ENCODE measurements around the gene KIF6. TPM values are rescaled to one million over a fixed set of nuclear protein-coding genes. Genes with fewer than 3 reads are reported as not detected.

KIF6 gene
- total RNA-seq, 2 experiments from 2014 or later: not detected

GRCh38 chr6:39464067-39464466 lies 261.1 kb downstream of the KIF6 start:
- Mint-ChIP-seq H3K9me3 (peaks cover 5% of the 10 kb centered on the region), H3K4me3 (no peak overlapping the region), H3K4me1 (ENCODE audit: low read depth) (no peaks in the 10 kb centered on the region), H3K27me3 (peaks cover 9% of the 10 kb centered on the region), H3K27ac (no peak overlapping the region), H3K36me3 (ENCODE audit: low read depth) (no peaks in the 10 kb centered on the region)
- Histone ChIP-seq H3K36me3 (ENCODE audit: insufficient read depth, low read length) (no peaks in the 10 kb centered on the region), H3K4me3 (ENCODE audit: low read length) (no peak overlapping the region), H3K4me1 (ENCODE audit: insufficient read depth, low read length) (no peaks in the 10 kb centered on the region), H3K27ac (ENCODE audit: low read depth in 1 of 2, low read length in 2 of 2) (no peak overlapping the region), H3K9me3 (ENCODE audit: control insufficient read depth in 1 of 2, insufficient read depth in 1 of 2, low read length in 2 of 2) (peaks cover 0 to 11% of the 10 kb centered on the region in 2 experiments), H3K27me3 (ENCODE audit: control insufficient read depth in 1 of 2, insufficient read depth in 2 of 2, low read length in 2 of 2) (no peaks in the 10 kb centered on the region)
- no peak for DNase-seq
- no peak for ATAC-seq (ENCODE audit: poor library complexity)
- ChIA-PET POLR2A (no interaction called here), CTCF (no interaction called here)
- no peak for TF ChIP-seq CTCF (IDR thresholded peaks at IDR 0.05)
- intact Hi-C loops (cut with DNase I, micrococcal nuclease): no loop called here

GRCh38 chr6:39453956-39454524 lies 271.2 kb downstream of the KIF6 start:
- Mint-ChIP-seq H3K9me3 (no peaks in the 10 kb centered on the region), H3K27me3 (peaks cover 34% of the 10 kb centered on the region), H3K27ac (no peak overlapping the region), H3K4me3 (no peak overlapping the region), H3K4me1 (ENCODE audit: low read depth) (no peaks in the 10 kb centered on the region), H3K36me3 (ENCODE audit: low read depth) (no peaks in the 10 kb centered on the region)
- intact Hi-C loops (cut with DNase I, micrococcal nuclease): no loop called here
- Histone ChIP-seq H3K4me1 (ENCODE audit: insufficient read depth, low read length) (no peaks in the 10 kb centered on the region), H3K36me3 (ENCODE audit: insufficient read depth, low read length) (no peaks in the 10 kb centered on the region), H3K27ac (ENCODE audit: low read depth in 1 of 2, low read length in 2 of 2) (no peak overlapping the region), H3K9me3 (ENCODE audit: control insufficient read depth in 1 of 2, insufficient read depth in 1 of 2, low read length in 2 of 2) (no peaks in the 10 kb centered on the region), H3K27me3 (ENCODE audit: control insufficient read depth in 1 of 2, insufficient read depth in 2 of 2, low read length in 2 of 2) (peaks cover 3 to 10% of the 10 kb centered on the region in 2 experiments), H3K4me3 (ENCODE audit: low read length) (no peak overlapping the region)
- no peak for DNase-seq
- POLR2A ChIA-PET: no interaction called here
- CTCF ChIA-PET: interaction anchor here (0.7 kb wide), 1 partner anchor 9 kb away, joined by 3 read pairs; no protein-coding TSS in a partner anchor
- ATAC-seq (ENCODE audit: poor library complexity): no peak
- TF ChIP-seq CTCF (IDR thresholded peaks at IDR 0.05): no peak

DNA sequence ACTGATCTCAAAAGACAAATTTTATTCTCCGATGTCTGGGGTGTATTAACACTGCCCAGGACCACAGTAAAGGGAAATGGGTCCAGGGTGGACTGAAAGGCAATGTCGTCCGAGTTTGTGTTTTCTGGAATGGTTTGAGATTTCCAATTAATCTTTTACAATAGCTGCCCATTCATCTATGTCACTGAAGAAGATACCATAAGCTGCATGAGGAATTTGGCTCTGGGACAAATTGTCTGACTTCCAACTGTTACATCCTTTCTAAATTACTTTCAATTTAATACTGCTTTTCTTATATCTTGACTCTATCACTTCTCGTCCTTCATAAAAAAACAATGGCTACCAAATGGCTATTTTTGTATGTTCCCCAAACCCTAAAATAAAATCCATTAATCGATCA lies 272.0 kb downstream of the KIF6 start:
- DNase-seq (no peak), ATAC-seq (ENCODE audit: poor library complexity) (no peak)
- intact Hi-C loops (cut with DNase I, micrococcal nuclease): no loop called here
- Histone ChIP-seq H3K36me3 (ENCODE audit: insufficient read depth, low read length) (no peaks in the 10 kb centered on the region), H3K9me3 (ENCODE audit: control insufficient read depth in 1 of 2, insufficient read depth in 1 of 2, low read length in 2 of 2) (no peaks in the 10 kb centered on the region), H3K4me3 (ENCODE audit: low read length) (no peak overlapping the region), H3K27me3 (ENCODE audit: control insufficient read depth in 1 of 2, insufficient read depth in 2 of 2, low read length in 2 of 2) (peaks cover 3 to 10% of the 10 kb centered on the region in 2 experiments), H3K27ac (ENCODE audit: low read depth in 1 of 2, low read length in 2 of 2) (no peak overlapping the region), H3K4me1 (ENCODE audit: insufficient read depth, low read length) (no peaks in the 10 kb centered on the region)
- H3K4me1 Mint-ChIP-seq (ENCODE audit: low read depth): no peaks in the 10 kb centered on the region
- TF ChIP-seq CTCF (IDR thresholded peaks at IDR 0.05): no peak
- H3K36me3 Mint-ChIP-seq (ENCODE audit: low read depth): no peaks in the 10 kb centered on the region
- CTCF ChIA-PET: no interaction called here
- H3K27me3 Mint-ChIP-seq: peaks cover 40% of the 10 kb centered on the region
- H3K27ac Mint-ChIP-seq: no peak overlapping the region
- no peak overlapping the region for H3K4me3 Mint-ChIP-seq
- no peaks in the 10 kb centered on the region for H3K9me3 Mint-ChIP-seq
- POLR2A ChIA-PET: no interaction called here
